MM.1S (cell line): ENCODE results near the gene RYR2.

ENCODE experiments used
- DNase-seq: peaks from one replicate; pipeline ENCODE4 v3.0.0-alpha.2; 2015
- H2AFZ ChIP-seq: fragments of 300-600 bp; sonication (generic); 2 replicates; pipeline ENCODE4 v1.6.0; 2016; ENCODE audit warnings: antibody characterized with exemption, low read length
- H3F3A ChIP-seq: fragments of 300-600 bp; sonication (generic); 2 replicates; pipeline ENCODE4 v1.6.1; 2016; ENCODE audit warnings: mild to moderate bottlenecking, antibody characterized with exemption, low read length, moderate library complexity, mixed read lengths; ENCODE audit not compliant: insufficient read depth
- H3K27ac ChIP-seq: fragments of 300-600 bp; sonication (generic); 2 replicates; pipeline ENCODE4 v1.5.1; 2016; ENCODE audit warnings: mild to moderate bottlenecking, low read length
- H3K27me3 ChIP-seq: fragments of 300-600 bp; sonication (generic); replicated peaks from 2 replicates; pipeline ENCODE4 v1.6.0; 2016; ENCODE audit warnings: low read length; ENCODE audit not compliant: insufficient read depth
- H3K36me3 ChIP-seq: fragments of 300-600 bp; sonication (generic); replicated peaks from 2 replicates; pipeline ENCODE4 v1.6.1; 2016; ENCODE audit warnings: mild to moderate bottlenecking, low read length, mixed read lengths; ENCODE audit not compliant: insufficient read depth
- H3K4me1 ChIP-seq: fragments of 300-600 bp; sonication (generic); 2 replicates; pipeline ENCODE4 v1.6.1; 2016; ENCODE audit warnings: low read length, mixed read lengths
- H3K4me2 ChIP-seq: fragments of 300-600 bp; sonication (generic); 2 replicates; pipeline ENCODE4 v1.6.0; 2016; ENCODE audit warnings: low read depth, low read length
- H3K4me3 ChIP-seq: fragments of 300-600 bp; sonication (generic); 2 replicates; pipeline ENCODE4 v1.5.1; 2016; ENCODE audit warnings: low read length, mixed read lengths
- H3K79me2 ChIP-seq: fragments of 300-600 bp; sonication (generic); 2 replicates; pipeline ENCODE4 v1.6.1; 2016; ENCODE audit warnings: mixed run types, low read length, mixed read lengths
- H3K9ac ChIP-seq: fragments of 300-600 bp; sonication (generic); 2 replicates; pipeline ENCODE4 v1.6.1; 2016; ENCODE audit warnings: low read length, mixed read lengths
- H3K9me2 ChIP-seq: fragments of 300-600 bp; sonication (generic); replicated peaks from 2 replicates; pipeline ENCODE4 v1.6.1; 2016; ENCODE audit warnings: mild to moderate bottlenecking, low read length, mixed read lengths; ENCODE audit not compliant: insufficient read depth
- H3K9me3 ChIP-seq: fragments of 300-600 bp; sonication (generic); replicated peaks from 2 replicates; pipeline ENCODE4 v1.6.1; 2016; ENCODE audit warnings: mild to moderate bottlenecking, low read length, mixed read lengths; ENCODE audit not compliant: insufficient read depth
- H4K20me1 ChIP-seq: fragments of 300-600 bp; sonication (generic); 2 replicates; pipeline ENCODE4 v1.6.1; 2016; ENCODE audit warnings: mild to moderate bottlenecking, low read length, moderate library complexity, mixed read lengths; ENCODE audit not compliant: insufficient read depth
- CTCF ChIP-seq: fragments of 300-600 bp; sonication (generic); IDR thresholded peaks from 2 replicates; pipeline ENCODE4 v1.5.1; 2016; ENCODE audit warnings: antibody characterized with exemption, low read length, mixed read lengths
- EZH2 ChIP-seq: fragments of 300-600 bp; sonication (generic); optimal IDR thresholded peaks from 2 replicates; pipeline ENCODE3; 2017; ENCODE audit warnings: low read depth, mild to moderate bottlenecking, antibody characterized with exemption, low read length, mixed read lengths
- EZH2phosphoT487 ChIP-seq: fragments of 300-600 bp; sonication (generic); IDR thresholded peaks from 2 replicates; pipeline ENCODE4 v1.6.1; 2018; ENCODE audit warnings: antibody characterized with exemption, low read length

Gene RYR2

GRCh38 chr1:237482777-237483176 lies 440.8 kb downstream of the RYR2 start:
- no peak overlapping the region for H3K4me2 ChIP-seq
- H3K36me3 ChIP-seq: no peaks in the 10 kb centered on the region
- no peak overlapping the region for H3K4me3 ChIP-seq
- H3K9ac ChIP-seq: no peak overlapping the region
- DNase-seq: no peak
- no peaks in the 10 kb centered on the region for H3F3A ChIP-seq
- H3K79me2 ChIP-seq: no peaks in the 10 kb centered on the region
- no peaks in the 10 kb centered on the region for H3K9me2 ChIP-seq
- H4K20me1 ChIP-seq: no peaks in the 10 kb centered on the region
- no peaks in the 10 kb centered on the region for H3K27me3 ChIP-seq
- H3K4me1 ChIP-seq: no peaks in the 10 kb centered on the region
- no peak overlapping the region for H2AFZ ChIP-seq
- TF ChIP-seq EZH2: no peak
- no peak for TF ChIP-seq CTCF
- no peak for TF ChIP-seq EZH2phosphoT487
- H3K27ac ChIP-seq: no peak overlapping the region
- H3K9me3 ChIP-seq: no peaks in the 10 kb centered on the region

GRCh38 chr1:237492359-237492758 lies 450.4 kb downstream of the RYR2 start:
- Histone ChIP-seq H3K4me1 (no peaks in the 10 kb centered on the region), H3K4me2 (no peak overlapping the region), H2AFZ (no peak overlapping the region), H3K27me3 (peaks cover 54% of the 10 kb centered on the region), H3F3A (no peaks in the 10 kb centered on the region), H3K9me3 (no peaks in the 10 kb centered on the region), H3K9me2 (no peaks in the 10 kb centered on the region), H3K4me3 (no peak overlapping the region), H3K79me2 (no peaks in the 10 kb centered on the region), H4K20me1 (no peaks in the 10 kb centered on the region), H3K27ac (no peak overlapping the region), H3K36me3 (no peaks in the 10 kb centered on the region), H3K9ac (no peak overlapping the region)
- TF ChIP-seq EZH2: no peak
- TF ChIP-seq CTCF: 0 out of 2 replicates have a peak, but pooled peaks have one; percentile 16
- DNase-seq: no peak

GRCh38 chr1:237500566-237500965 lies 458.6 kb downstream of the RYR2 start:
- no peak overlapping the region for H3K9ac ChIP-seq
- H3K27ac ChIP-seq: no peak overlapping the region
- TF ChIP-seq EZH2 (no peak), EZH2phosphoT487 (no peak), CTCF (no peak)
- H3K4me1 ChIP-seq: no peaks in the 10 kb centered on the region
- H3K9me3 ChIP-seq: no peaks in the 10 kb centered on the region
- DNase-seq: no peak
- H3K79me2 ChIP-seq: no peaks in the 10 kb centered on the region
- H3F3A ChIP-seq: no peaks in the 10 kb centered on the region
- H2AFZ ChIP-seq: no peak overlapping the region
- peaks cover 99% of the 10 kb centered on the region for H3K27me3 ChIP-seq
- H3K9me2 ChIP-seq: no peaks in the 10 kb centered on the region
- no peaks in the 10 kb centered on the region for H4K20me1 ChIP-seq
- H3K4me2 ChIP-seq: no peak overlapping the region
- H3K36me3 ChIP-seq: no peaks in the 10 kb centered on the region
- H3K4me3 ChIP-seq: no peak overlapping the region
